Testis (tissue), 2 donors: Measurements from ENCODE around the gene CHST8.

Experiments
- CTCF ChIP-seq, 3 experiments: fragments of 450-650 bp in 2 of 3; fragments of 200-600 bp in 1 of 3; sonication (generic) in 1 of 3; IDR thresholded peaks; one replicate each; pipeline ENCODE4 v1.5.1; 2016 to 2019; ENCODE audit warnings: antibody characterized with exemption in 3 of 3, mild to moderate bottlenecking in 2 of 3, moderate library complexity in 1 of 3
- POLR2A ChIP-seq: fragments of 450-650 bp; IDR thresholded peaks from one replicate; pipeline ENCODE4 v1.6.1; 2017; ENCODE audit warnings: antibody characterized with exemption, mild to moderate bottlenecking, moderate library complexity

- TF ChIP-seq CTCF (IDR thresholded peaks at IDR 0.05) (no peak), POLR2A (no peak)
Measured at GRCh38 chr19:33622505-33622808, 704 bp downstream of the CHST8 start.
